OCI-LY1 (cell line): Measurements from ENCODE around the gene RAB14.

Experiments
- EZH2 ChIP-seq: fragments of 200-600 bp; sonication (generic), shearing (Covaris generic); IDR thresholded peaks from 2 replicates; pipeline ENCODE4 v1.8.0; 2017; ENCODE audit warnings: borderline replicate concordance, mixed run types, mild to moderate bottlenecking, antibody characterized with exemption, low read length, moderate library complexity, mixed read lengths
- TF ChIP-seq, protein P1 (sequence below): fragments of 200-600 bp; sonication (generic), shearing (Covaris generic); IDR thresholded peaks from 2 replicates; pipeline ENCODE4 v1.5.1; 2017; ENCODE audit warnings: mild to moderate bottlenecking, antibody characterized with exemption, low read length, moderate library complexity, mixed read lengths

DNA sequence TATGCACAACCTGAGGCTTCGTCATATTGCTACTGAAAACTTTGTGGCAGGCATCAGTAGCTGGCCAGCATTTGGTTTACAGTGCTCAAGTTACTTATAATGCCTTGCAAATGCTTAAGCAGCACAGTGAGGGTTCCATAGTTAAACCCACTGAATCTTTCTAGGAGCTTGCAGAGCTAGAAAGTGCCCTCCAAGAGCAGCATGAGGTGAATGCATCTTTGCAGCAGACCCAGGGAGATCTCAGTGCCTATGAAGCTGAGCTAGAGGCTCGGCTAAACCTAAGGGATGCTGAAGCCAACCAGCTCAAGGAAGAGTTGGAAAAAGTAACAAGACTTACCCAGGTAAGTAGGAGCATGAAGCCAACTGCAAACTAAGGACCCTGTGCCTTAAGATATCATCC is 66.0 kb downstream of the RAB14 start:
- TF ChIP-seq, protein P1, sequence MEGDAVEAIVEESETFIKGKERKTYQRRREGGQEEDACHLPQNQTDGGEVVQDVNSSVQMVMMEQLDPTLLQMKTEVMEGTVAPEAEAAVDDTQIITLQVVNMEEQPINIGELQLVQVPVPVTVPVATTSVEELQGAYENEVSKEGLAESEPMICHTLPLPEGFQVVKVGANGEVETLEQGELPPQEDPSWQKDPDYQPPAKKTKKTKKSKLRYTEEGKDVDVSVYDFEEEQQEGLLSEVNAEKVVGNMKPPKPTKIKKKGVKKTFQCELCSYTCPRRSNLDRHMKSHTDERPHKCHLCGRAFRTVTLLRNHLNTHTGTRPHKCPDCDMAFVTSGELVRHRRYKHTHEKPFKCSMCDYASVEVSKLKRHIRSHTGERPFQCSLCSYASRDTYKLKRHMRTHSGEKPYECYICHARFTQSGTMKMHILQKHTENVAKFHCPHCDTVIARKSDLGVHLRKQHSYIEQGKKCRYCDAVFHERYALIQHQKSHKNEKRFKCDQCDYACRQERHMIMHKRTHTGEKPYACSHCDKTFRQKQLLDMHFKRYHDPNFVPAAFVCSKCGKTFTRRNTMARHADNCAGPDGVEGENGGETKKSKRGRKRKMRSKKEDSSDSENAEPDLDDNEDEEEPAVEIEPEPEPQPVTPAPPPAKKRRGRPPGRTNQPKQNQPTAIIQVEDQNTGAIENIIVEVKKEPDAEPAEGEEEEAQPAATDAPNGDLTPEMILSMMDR = no peak
- TF ChIP-seq EZH2 = no peak
